Effector CD8-positive, alpha-beta T cell (primary cell): Measurements from ENCODE around the gene FANCM.

Experiments used
- DNase-seq: peaks from one replicate; lab custom pipeline; 2025; lab: John Stamatoyannopoulos, UW
- total RNA-seq, 4 experiments: gene quantifications; one replicate each; lab custom pipeline; 2026; lab: John Stamatoyannopoulos, UW

The FANCM gene, protein sequence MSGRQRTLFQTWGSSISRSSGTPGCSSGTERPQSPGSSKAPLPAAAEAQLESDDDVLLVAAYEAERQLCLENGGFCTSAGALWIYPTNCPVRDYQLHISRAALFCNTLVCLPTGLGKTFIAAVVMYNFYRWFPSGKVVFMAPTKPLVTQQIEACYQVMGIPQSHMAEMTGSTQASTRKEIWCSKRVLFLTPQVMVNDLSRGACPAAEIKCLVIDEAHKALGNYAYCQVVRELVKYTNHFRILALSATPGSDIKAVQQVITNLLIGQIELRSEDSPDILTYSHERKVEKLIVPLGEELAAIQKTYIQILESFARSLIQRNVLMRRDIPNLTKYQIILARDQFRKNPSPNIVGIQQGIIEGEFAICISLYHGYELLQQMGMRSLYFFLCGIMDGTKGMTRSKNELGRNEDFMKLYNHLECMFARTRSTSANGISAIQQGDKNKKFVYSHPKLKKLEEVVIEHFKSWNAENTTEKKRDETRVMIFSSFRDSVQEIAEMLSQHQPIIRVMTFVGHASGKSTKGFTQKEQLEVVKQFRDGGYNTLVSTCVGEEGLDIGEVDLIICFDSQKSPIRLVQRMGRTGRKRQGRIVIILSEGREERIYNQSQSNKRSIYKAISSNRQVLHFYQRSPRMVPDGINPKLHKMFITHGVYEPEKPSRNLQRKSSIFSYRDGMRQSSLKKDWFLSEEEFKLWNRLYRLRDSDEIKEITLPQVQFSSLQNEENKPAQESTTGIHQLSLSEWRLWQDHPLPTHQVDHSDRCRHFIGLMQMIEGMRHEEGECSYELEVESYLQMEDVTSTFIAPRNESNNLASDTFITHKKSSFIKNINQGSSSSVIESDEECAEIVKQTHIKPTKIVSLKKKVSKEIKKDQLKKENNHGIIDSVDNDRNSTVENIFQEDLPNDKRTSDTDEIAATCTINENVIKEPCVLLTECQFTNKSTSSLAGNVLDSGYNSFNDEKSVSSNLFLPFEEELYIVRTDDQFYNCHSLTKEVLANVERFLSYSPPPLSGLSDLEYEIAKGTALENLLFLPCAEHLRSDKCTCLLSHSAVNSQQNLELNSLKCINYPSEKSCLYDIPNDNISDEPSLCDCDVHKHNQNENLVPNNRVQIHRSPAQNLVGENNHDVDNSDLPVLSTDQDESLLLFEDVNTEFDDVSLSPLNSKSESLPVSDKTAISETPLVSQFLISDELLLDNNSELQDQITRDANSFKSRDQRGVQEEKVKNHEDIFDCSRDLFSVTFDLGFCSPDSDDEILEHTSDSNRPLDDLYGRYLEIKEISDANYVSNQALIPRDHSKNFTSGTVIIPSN (N-terminal part only)
- total RNA-seq, result 18.8 to 28.1 (median 22.0) reads per million in 4 experiments

DNA sequence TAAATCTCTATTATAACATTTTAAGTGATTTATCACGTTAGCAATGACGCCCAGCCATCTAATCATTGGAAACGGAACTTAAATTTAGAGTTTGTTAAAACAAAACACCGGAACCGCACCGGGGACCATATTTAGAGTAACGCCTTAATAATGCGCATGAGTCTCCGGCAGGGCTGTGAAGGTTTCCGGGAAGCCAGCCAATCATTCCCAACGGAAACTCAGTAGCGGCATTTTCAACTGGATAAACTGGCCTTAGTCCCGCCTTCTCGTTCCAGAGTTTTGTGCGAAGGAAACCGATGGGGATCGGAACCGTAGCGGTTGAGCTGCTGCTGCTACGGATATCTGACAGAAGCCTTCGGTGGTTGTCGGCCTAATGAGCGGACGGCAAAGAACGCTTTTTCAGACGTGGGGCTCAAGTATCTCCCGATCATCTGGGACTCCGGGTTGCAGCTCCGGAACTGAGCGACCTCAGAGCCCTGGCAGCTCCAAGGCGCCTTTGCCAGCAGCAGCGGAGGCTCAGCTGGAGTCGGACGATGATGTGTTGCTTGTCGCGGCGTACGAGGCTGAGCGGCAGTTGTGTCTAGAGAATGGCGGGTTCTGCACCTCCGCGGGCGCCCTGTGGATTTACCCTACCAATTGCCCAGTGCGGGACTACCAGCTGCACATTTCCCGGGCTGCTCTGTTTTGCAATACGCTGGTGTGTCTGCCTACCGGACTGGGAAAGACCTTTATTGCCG lies at the start of gene FANCM:
Gene FANCM (plus strand): TSS at position 272 of the 737 bp plus-strand sequence. CDS start 102 bp downstream, at position 374.
- DNase-seq, result peak; percentile 78

GRCh38 chr14:45089813-45090212 lies 45.9 kb upstream of the FANCM start:
- no peak for DNase-seq

DNA sequence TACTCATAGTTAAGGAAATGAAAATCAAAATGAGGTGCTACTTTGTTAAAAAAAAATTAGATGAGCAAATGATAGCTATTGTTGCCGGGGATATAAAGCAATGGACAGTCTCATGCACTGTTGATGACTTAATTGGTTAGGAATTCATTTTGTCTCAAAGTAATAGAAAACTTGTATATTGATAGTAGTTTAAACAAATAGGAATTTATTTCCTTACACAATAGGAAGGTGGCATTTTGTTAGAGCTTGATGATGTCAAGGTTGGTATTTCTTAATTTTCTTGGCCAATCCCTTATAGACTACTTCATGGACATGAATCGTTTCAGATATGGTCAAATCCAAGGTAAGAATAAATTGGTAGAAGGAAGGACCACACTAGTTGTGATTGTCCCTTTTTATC lies 44.0 kb upstream of the FANCM start:
- no peak for DNase-seq

DNA sequence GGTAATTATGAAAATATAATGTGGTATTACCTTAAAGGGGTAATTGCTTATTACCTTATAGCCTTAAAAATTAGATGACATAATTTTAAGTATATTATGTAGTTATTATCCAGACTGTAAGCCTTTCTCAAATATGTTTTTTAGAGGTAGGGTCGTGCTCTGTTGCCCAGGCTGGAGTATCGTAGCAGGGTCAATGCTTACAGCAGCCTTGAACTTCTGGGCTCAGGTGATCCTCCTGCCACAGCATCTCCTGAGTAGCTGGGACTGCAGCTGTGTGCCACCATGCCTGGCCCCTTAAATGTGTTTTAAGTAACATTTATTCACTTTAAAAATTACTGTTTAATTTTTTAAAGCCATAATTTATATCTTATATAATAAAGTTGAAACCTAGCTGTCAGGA lies 41.5 kb upstream of the FANCM start:
- DNase-seq, result no peak

- DNase-seq, result no peak
These were observed 40.6 kb upstream of the FANCM start for GRCh38 chr14:45095143-45095542.

- no peak for DNase-seq
These were observed 39.5 kb upstream of the FANCM start for GRCh38 chr14:45096218-45096617.

DNA sequence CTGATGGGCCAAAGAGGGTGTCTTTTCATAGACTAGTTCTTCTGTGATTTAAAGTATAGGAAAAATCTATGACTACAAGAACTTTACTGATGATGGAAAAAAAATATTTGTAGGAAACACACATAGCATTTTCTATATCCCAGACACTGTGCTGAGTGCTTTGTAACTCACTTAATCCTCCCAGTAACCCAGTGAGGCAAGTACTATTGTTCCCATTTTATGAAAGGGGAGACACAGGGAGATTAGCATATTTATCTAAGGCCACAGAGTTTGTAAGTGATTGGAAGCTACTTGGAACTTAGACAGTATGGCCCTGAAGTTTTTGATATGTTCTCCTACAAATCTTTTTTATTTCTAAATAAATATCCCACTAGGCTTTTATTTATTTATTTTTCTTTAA lies 31.9 kb upstream of the FANCM start:
- DNase-seq, result no peak

DNA sequence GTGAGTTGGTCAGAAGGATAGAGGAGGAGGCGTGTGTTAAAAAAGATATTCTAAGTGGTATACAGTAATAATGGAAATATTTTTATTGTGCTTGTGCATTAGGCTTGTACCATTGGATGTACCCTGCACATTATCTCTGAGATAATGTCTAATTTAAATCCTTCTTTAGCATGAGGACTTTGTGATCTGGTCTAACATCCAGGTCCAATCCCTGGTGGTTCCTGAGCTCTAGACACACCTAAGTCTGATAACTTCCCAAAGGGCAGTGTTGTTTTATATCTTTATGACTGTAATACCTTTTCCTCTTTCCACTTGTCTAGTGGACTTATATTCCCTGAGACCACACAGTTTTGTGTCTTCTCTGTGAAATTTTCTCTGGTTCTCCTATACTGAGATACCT lies 31.2 kb upstream of the FANCM start:
- no peak for DNase-seq

GRCh38 chr14:45112896-45113781 lies 22.6 kb upstream of the FANCM start:
- no peak for DNase-seq

GRCh38 chr14:45114327-45114726 lies 21.4 kb upstream of the FANCM start:
- DNase-seq, result no peak

- no peak for DNase-seq
These were observed 17.1 kb upstream of the FANCM start for GRCh38 chr14:45118594-45118993.

DNA sequence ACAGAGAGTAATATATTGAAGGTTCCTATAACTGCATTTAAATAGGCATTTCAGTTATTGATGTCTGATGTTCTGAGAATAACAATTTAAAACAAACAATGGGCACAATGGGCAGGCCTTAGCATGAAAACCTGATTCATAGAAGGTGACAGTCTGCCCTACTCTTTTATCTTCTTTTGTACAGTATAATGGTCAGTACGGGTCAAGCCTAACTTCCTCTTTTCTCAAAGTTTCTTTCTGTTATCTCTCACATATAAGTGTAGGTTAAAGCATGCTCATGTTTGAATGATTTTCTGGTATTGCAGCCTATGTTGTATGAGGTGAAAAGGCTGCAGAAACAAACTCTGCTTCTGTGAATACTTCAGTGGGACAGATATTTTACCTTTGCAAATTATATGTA lies 15.6 kb upstream of the FANCM start:
- no peak for DNase-seq

DNA sequence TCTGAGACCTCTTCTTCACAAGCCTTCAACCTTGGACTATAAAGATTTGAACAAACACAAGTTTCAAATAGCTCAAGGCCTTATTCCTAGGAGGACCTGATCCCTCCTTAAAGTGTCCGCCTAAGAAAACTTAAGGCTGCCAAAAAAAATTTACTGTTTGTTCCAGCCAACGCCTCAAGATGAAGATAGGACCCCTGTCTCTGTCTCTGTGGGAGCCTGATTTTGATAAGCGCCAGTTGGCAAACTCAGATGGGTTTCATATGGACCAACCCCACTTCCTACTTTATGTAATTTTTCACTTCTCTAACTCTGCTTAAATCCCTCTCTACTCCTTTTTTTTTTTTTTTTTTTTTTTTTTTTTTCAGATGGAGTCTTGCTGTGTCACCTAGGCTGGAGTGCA lies 12.5 kb upstream of the FANCM start:
- DNase-seq, result no peak

DNA sequence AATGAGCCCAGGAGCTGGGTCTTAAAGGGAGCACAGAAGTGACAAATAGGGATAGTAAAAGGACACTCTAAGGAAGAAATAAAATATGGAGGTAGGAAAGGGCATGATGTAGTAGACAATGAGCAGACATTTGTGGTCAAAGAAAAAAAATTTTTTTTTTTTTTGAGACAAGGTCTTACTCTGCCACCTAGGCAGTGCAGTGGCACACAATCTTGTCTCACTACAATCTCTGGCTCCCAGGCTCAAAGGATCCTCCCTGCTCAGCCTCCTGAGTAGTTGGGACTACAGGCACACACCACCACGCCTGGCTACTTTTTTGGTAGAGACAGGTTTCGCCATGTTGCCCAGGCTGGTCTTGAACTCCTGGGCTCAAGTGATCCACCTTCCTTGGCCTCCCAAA lies 10.0 kb upstream of the FANCM start:
- no peak for DNase-seq

GRCh38 chr14:45128963-45129629 lies 6.6 kb upstream of the FANCM start:
- no peak for DNase-seq

DNA sequence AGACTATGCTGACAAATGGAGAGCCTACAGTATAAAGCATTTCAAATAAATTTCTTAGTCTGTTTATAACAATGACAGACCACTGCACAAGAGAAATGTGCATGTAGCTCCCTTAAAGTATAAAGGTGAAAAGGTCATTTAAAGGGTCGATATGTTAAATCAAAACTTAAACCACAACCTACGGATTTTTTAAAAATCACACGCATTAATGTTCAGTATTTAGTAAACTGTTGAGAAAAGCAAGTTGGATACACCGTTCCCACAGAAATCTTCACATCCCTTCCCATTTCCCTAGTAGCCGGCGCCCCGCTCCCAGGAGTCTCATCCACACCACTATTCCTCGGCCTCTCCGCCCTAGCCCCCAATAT lies 2.1 kb upstream of the FANCM start:
- DNase-seq, result no peak

DNA sequence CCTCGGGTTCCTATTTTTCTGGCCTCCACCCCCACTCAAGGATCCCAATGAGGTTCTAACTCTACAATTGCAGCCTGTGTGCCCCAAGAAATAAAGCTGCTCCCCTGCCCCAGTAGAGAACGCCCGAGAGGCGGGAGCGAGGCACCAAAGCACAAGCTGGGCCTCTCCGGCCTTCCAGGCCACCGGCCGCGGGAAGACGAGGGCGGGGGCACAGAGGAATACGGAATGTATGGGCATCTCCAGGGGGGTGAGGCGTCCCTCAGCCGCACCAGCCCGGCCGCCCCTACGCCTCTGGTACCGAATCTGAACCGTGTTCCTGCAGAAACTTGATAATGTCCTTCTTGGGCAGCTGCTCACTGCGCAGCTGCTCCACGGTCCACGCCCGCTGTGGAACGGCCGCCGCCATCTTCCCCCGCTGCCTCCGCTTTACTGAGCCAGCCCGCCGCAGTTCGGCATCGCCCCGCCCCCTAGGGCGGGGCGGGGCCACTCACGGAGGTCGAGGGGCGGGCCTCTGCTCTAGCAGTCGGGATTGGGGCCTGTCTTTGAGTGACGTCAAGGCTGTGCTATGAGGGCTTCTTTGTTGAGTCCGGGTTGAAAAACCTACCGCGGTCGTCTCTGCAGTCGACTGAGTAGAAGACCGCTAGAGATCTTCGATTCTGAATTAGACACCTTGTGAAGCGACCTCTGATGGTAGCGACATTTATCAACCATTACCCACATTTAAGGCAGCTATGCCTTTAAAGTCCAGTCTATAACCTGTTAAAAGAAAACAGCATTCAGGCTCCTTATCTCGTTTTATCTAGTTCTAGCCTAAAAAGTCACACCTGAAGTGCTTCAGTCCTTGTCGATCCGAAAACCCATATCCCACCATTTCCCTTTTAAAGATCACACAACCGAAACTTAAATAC lies 1.4 kb upstream of the FANCM start, which contains the start of gene FKBP3:
Gene FKBP3 (minus strand): TSS at position 431 of the 908 bp plus-strand sequence. CDS start 25 bp downstream, at position 406.
- peak; percentile 92 for DNase-seq

- no peak for DNase-seq
These were observed 574 bp upstream of the FANCM start for GRCh38 chr14:45135156-45135555.

DNA sequence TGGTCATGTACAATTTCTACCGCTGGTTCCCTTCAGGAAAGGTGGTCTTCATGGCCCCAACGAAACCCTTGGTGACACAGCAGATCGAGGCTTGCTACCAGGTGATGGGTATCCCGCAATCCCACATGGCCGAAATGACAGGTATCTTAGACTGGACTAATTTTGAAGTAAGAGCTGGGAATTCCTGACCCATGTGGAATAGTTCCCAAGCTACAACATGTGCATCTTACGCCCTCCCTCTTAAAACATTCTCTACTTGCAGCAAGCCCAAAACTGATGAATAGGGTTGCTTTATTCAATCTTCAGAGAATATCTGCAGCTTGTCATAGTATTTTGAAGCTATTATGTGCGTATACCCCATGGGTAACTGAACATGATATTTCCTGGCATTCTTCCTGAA lies 669 bp downstream of the FANCM start:
- DNase-seq, result no peak
